Measurements from ENCODE around the gene ZDHHC5. TPM values are rescaled to one million over a fixed set of nuclear protein-coding genes. Genes with fewer than 3 reads are reported as not detected.

ZDHHC5 gene
- total and polyA plus RNA-seq, 8 donors = 14.9 to 42.3 (median 29.2) TPM

GRCh38 chr11:57653163-57653562, 14.8 kb upstream of the ZDHHC5 start:
- DNase-seq = no peak
- peaks cover 0 to 5% (median 4%) of the 10 kb centered on the region in 3 donors for H3K4me1 ChIP-seq
- H3K27me3 ChIP-seq = peaks cover 0 to 9% (median 0%) of the 10 kb centered on the region in 4 donors
- TF ChIP-seq, protein P1, sequence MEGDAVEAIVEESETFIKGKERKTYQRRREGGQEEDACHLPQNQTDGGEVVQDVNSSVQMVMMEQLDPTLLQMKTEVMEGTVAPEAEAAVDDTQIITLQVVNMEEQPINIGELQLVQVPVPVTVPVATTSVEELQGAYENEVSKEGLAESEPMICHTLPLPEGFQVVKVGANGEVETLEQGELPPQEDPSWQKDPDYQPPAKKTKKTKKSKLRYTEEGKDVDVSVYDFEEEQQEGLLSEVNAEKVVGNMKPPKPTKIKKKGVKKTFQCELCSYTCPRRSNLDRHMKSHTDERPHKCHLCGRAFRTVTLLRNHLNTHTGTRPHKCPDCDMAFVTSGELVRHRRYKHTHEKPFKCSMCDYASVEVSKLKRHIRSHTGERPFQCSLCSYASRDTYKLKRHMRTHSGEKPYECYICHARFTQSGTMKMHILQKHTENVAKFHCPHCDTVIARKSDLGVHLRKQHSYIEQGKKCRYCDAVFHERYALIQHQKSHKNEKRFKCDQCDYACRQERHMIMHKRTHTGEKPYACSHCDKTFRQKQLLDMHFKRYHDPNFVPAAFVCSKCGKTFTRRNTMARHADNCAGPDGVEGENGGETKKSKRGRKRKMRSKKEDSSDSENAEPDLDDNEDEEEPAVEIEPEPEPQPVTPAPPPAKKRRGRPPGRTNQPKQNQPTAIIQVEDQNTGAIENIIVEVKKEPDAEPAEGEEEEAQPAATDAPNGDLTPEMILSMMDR (IDR thresholded peaks at IDR 0.05) = no peak
- no peak for ATAC-seq
- no peak overlapping the region for H3K4me3 ChIP-seq
- H3K27ac ChIP-seq = no peak overlapping the region
- no peak for FAIRE-seq
- intact Hi-C loops (cut with DNase I) = no loop called here
- 42 to 48% methylated on average over 3 of the region's 3 CpGs for WGBS, 2 donors
- no peaks in the 10 kb centered on the region for H3K36me3 ChIP-seq
- no peaks in the 10 kb centered on the region for H3K9me3 ChIP-seq

DNA sequence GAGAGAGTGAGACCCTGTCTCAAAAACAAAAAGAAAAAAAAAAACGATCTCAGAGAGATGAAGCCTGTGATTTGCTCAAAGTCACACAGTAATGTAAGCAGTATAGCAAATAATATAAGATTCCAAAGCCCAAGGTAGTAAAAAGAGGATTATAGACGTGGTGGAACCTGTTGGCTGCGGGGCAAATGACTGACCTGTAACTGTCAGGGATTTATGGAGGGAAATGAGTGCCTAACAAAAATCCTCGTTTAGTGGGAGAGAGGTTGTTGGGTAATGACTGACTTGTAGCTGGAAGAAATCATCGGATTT, 11.1 kb upstream of the ZDHHC5 start:
- intact Hi-C loops (cut with DNase I) = no loop called here
- Histone ChIP-seq H3K4me1 (peaks cover 6 to 13% (median 8%) of the 10 kb centered on the region in 3 donors), H3K36me3 (peaks cover 0 to 25% (median 0%) of the 10 kb centered on the region in 3 donors), H3K27me3 (peaks cover 0 to 7% (median 0%) of the 10 kb centered on the region in 4 donors), H3K27ac (peak overlapping the region; percentile 56 to 92 (median 81)), H3K4me3 (peak overlapping the region in 2 of 4 donors; percentile 54 to 66), H3K9me3 (no peaks in the 10 kb centered on the region)
- no peak for FAIRE-seq
- TF ChIP-seq, protein P1 (IDR thresholded peaks at IDR 0.05) = no peak
- no peak for DNase-seq
- peak in 1 of 4 donors; percentile 1 for ATAC-seq
- WGBS, 2 donors = 12 to 19% methylated on average over 5 of the region's 5 CpGs

- Histone ChIP-seq H3K4me1 (peaks cover 6 to 13% (median 8%) of the 10 kb centered on the region in 3 donors), H3K9me3 (no peaks in the 10 kb centered on the region), H3K27me3 (peaks cover 0 to 3% (median 0%) of the 10 kb centered on the region in 4 donors), H3K36me3 (peaks cover 0 to 31% (median 0%) of the 10 kb centered on the region in 3 donors), H3K27ac (peak within 1 kb of the TSS; percentile 56 to 92 (median 81)), H3K4me3 (peak within 1 kb of the TSS; percentile 32 to 67 (median 60))
- TF ChIP-seq, protein P1 (IDR thresholded peaks at IDR 0.05) = no peak
- intact Hi-C loops (cut with DNase I) = no loop called here
- FAIRE-seq (peak; percentile 37), ATAC-seq (peak; percentile 98 to 100 (median 98)), DNase-seq (peak; percentile 97 to 100 (median 99))
- 0 to 1% methylated on average over 45 of the region's 45 CpGs for WGBS, 2 donors
These were observed 10.5 kb upstream of the ZDHHC5 start, which contains the start of gene CLP1 for GRCh38 chr11:57657194-57658022. CLP1 (plus strand) TSS chr11:57657762; CDS start chr11:57659477, 1,715 bp downstream.

DNA sequence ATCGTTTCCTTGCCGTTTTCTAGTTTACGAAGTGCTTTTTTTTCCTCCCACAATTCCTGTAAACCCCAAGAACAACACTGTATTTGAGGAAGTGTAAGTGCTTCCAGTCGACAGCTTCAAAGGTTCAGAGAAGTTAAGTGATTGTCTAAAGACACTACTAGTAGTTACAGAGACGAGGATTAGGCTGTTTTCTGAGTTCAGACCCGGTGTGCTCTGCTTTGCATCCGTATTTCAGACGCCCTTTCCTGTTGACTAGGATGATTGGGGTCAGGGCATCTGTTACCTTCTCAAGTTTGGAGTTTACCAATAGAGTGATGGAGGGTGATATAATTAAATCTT, 9.9 kb upstream of the ZDHHC5 start:
- Histone ChIP-seq H3K9me3 (no peaks in the 10 kb centered on the region), H3K36me3 (peaks cover 0 to 31% (median 0%) of the 10 kb centered on the region in 3 donors), H3K27ac (peak overlapping the region in 3 of 4 donors; percentile 27 to 74 (median 28)), H3K4me3 (peak overlapping the region; percentile 32 to 67 (median 60)), H3K4me1 (peaks cover 6 to 13% (median 8%) of the 10 kb centered on the region in 3 donors), H3K27me3 (no peaks in the 10 kb centered on the region)
- DNase-seq (no peak), ATAC-seq (peak in 1 of 4 donors; percentile 1), FAIRE-seq (no peak)
- TF ChIP-seq, protein P1 (IDR thresholded peaks at IDR 0.05) = no peak
- intact Hi-C loops (cut with DNase I) = no loop called here
- WGBS, 2 donors = 0% methylated on average over 8 of the region's 8 CpGs

- WGBS, 2 donors = 92 to 93% methylated on average over 14 of the region's 14 CpGs
- peaks cover 6 to 13% (median 8%) of the 10 kb centered on the region in 3 donors for H3K4me1 ChIP-seq
- FAIRE-seq = no peak
- intact Hi-C loops (cut with DNase I) = no loop called here
- no peak overlapping the region for H3K4me3 ChIP-seq
- H3K36me3 ChIP-seq = peaks cover 0 to 31% (median 0%) of the 10 kb centered on the region in 3 donors
- TF ChIP-seq, protein P1 (IDR thresholded peaks at IDR 0.05) = no peak
- ATAC-seq = no peak
- no peaks in the 10 kb centered on the region for H3K27me3 ChIP-seq
- H3K27ac ChIP-seq = no peak overlapping the region
- H3K9me3 ChIP-seq = no peaks in the 10 kb centered on the region
- DNase-seq = peak in 1 of 6 donors; percentile 34
These were observed 8.2 kb upstream of the ZDHHC5 start for GRCh38 chr11:57659669-57660068.
